Stimulated activated CD4-positive, alpha-beta T cell treated with anti-CD3 and anti-CD28 coated beads, TNF-alpha, amount 100 ng/mL, for 24 hours (primary cell): ENCODE data around the gene RAB15.

Source experiments
- DNase-seq, 3 experiments: peaks; one replicate each; pipeline ENCODE4 v3.0.0-alpha.2; 2020; ENCODE audit warnings: low read depth in 3 of 3

The RAB15 gene

DNA sequence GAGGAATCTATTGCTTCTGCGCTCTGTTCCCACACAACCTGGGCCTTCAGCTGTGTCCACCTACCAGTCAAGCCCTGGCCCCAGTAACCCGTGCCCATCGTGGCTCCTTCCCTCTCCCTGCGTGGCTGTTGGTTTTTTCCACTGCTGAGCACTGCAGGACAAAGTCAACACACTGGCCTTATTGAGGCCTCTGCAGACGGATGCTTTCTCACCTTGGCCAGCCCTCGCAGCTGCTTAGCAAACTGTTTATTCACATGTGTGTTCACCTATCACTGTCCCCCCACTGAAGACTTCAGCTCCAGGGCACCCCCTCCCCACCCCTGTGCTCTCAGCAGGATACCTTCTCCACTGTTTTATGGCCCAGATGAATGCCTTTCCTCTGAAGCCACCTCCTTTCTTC, 16.8 kb downstream of the RAB15 start:
- DNase-seq: no peak

- DNase-seq: no peak
Observed at GRCh38 chr14:64954491-64955240, 17.5 kb downstream of the RAB15 start.

- DNase-seq: no peak
Observed at GRCh38 chr14:64953661-64954060, 18.5 kb downstream of the RAB15 start.

- DNase-seq: no peak
Observed at GRCh38 chr14:64953310-64953654, 18.9 kb downstream of the RAB15 start.

- no peak for DNase-seq
Observed at GRCh38 chr14:64952598-64953309, 19.4 kb downstream of the RAB15 start.

- DNase-seq: no peak
Observed at GRCh38 chr14:64951724-64952123, 20.4 kb downstream of the RAB15 start.

DNA sequence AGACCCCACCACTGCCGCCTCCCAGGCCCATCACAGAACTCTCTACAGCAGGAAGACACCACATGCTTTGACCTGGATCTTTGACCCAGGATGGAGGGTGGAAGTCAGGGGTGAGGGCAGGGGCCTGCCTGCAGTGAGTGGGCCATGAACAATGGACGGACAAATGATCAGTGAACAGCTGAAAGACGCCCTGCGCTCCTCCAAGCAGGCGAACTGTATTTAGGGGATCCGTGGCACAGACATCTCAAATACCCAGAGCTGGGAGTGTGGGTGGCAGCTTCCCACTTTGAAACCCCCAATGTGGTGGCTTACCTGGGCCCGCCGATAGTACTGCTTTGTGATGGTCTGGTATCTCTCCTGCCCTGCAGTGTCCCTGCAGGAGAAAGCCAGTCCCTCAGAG, 20.8 kb downstream of the RAB15 start:
- no peak for DNase-seq

- DNase-seq: no peak
Observed at GRCh38 chr14:64950889-64951288, 21.2 kb downstream of the RAB15 start.

- no peak for DNase-seq
Observed at GRCh38 chr14:64948612-64949210, 23.4 kb downstream of the RAB15 start.

GRCh38 chr14:64947710-64948611, 24.2 kb downstream of the RAB15 start:
- no peak for DNase-seq

DNA sequence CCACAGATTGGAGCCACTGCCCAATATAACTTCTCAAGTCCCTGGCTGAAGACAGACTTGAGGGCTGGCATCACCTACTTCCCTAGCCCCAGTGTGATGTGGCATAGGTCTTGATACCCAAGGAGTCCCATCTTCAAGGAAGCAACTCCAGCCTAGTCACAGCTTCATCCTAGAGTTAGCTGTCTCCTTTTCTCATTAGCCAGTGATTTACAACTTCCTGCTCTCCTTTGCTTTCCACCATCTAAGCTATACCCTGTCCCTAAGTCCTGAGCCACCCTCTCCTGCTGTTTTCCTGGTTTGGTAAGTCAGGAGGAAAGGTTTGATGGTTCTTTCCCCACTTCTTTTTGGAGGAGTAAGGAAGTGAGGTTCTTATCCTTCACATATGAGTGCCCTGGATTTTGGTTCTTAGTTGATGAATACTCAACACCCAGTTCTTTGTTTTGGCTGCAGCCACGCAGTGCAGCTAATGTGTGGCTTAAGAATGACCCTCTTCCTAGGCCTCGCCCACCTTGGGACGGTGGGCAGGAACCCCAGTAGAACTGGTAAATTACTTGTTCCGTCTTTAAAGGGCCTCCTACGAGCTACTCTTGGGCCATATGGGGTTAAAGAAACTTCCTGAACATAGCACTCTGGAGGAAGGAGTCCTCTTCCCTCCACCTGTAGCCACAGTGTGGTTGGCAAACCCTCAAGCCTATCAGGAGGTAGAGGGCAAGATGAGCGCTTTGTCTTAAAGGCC, 25.7 kb downstream of the RAB15 start:
- no peak for DNase-seq

GRCh38 chr14:64945431-64946178, 26.5 kb downstream of the RAB15 start:
- no peak for DNase-seq

- no peak for DNase-seq
Observed at GRCh38 chr14:64944861-64945260, 27.3 kb downstream of the RAB15 start.

GRCh38 chr14:64944041-64944440, 28.1 kb downstream of the RAB15 start:
- no peak for DNase-seq

DNA sequence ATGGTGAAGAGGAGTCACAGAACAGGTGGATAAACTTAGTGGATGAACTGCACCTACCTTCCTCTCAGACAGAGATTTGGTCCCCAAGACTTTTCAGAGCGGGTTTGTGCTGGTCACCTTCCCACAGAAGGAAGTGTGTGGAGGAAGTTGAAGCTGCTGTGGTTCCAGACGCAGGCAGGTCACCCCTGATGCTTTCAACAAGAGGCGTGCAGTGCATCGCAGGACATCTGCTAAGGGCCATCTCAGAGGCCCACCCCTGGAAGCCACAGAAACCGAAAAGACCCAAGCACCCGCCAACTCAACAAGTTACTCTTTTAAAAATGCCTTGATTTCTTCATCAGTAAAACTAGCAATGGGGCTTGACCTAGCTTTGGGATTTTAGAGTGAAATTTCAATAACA, 28.6 kb downstream of the RAB15 start:
- DNase-seq: no peak

GRCh38 chr14:64942531-64943111, 29.5 kb downstream of the RAB15 start, which contains the start of gene GPX2:
Gene GPX2, minus strand, starts transcription at chr14:64942745. Its CDS starts 19 bp downstream, at chr14:64942726.
- DNase-seq: no peak

GRCh38 chr14:64940336-64940910, 31.7 kb downstream of the RAB15 start:
- DNase-seq: no peak

- DNase-seq: no peak
Observed at GRCh38 chr14:64939817-64940190, 32.3 kb downstream of the RAB15 start.

DNA sequence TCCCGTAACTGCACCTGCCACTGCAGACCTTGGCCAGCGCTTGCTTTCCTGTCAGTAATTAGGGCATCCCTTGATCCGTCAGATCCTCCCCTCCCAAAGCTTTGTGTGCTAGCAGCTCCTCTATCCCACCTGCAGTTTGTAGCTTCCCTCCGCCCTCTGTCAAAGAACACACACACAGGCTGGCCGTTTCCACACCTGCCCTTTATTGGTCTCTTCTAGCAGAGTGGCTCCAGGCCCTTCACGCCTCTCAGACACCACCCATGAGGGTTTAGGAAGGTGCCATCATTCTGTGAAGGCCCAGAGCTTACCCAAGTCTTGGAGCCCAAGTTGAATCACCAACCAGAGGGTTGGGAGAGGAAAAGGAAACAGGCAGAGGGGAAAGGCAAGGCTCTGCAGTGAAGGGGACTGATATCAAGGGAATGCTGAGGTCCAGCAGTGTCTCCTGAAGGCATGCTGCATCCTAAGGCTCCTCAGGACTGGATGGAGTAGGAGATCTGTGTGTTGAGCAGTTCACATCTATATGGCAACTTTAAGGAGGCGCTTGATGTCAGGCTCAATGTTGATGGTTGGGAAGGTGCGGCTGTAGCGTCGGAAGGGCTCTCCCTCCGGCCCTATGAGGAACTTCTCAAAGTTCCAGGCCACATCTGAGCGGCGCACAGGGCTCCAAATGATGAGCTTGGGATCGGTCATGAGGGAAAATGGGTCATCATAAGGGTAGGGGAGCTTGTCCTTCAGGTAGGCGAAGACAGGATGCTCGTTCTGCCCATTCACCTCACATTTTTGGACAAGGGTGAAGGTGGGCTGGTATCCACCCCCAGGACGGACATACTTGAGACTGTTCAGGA, 32.9 kb downstream of the RAB15 start:
- DNase-seq: no peak
